Fibroblast of lung (primary cell): Measurements from ENCODE around the gene ATL1.

Experiments
- CTCF ChIP-seq, 2 donors: IDR thresholded peaks in 1 of 2; conservative IDR thresholded peaks in 1 of 2; 1 replicate in 1 of 2; 2 replicates in 1 of 2; pipeline ENCODE4 v1.5.1; 2011 to 2012; ENCODE audit warnings: low read length in 2 of 2, control low read depth in 1 of 2, inconsistent platforms in 1 of 2, low read depth in 1 of 2, mild to moderate bottlenecking in 1 of 2
- EZH2 ChIP-seq: IDR thresholded peaks from 2 replicates; pipeline ENCODE4 v1.5.1; 2012; ENCODE audit warnings: low read length, control low read depth, mild to moderate bottlenecking; ENCODE audit errors: missing control alignments

- no peak for TF ChIP-seq CTCF (conservative IDR thresholded peaks at IDR 0.05 in 1 of 2, IDR thresholded peaks at IDR 0.05 in 1 of 2; ENCODE audit: low read depth in 1 of 2, low read length in 2 of 2)
- TF ChIP-seq EZH2: no peak
Observed at GRCh38 chr14:50635141-50635540, 75.2 kb downstream of the ATL1 start.
